GM10248 (cell line): ENCODE results near the gene BFSP1.

Experiments
- CTCF ChIA-PET: fragments of 300-600 bp; sonication (Branson Sonifier 250); formaldehyde crosslinking; extraction: SDS; loops from one replicate; lab custom pipeline; 2021; ENCODE audit warnings: antibody characterized with exemption; lab: Yijun Ruan, JAX
- POLR2A ChIA-PET: fragments of 350-650 bp; sonication (Branson Sonifier 250); formaldehyde crosslinking; extraction: SDS; loops from one replicate; lab custom pipeline; 2020; ENCODE audit warnings: antibody characterized with exemption; lab: Yijun Ruan, JAX
- DNase-seq: peaks from one replicate; pipeline ENCODE4 v3.0.0; 2012; ENCODE audit errors: extremely low spot score
- CTCF ChIP-seq: IDR thresholded peaks from 2 replicates; pipeline ENCODE4 v1.5.1; 2012; ENCODE audit warnings: mild to moderate bottlenecking, low read depth; ENCODE audit errors: extremely low read depth, missing control alignments, control extremely low read depth

BFSP1 gene

GRCh38 chr20:17449031-17449430 is 82.1 kb downstream of the BFSP1 start:
- no peak for DNase-seq
- ChIA-PET POLR2A (no interaction called here), CTCF (no interaction called here)
- TF ChIP-seq CTCF: no peak

- no peak for TF ChIP-seq CTCF
- no peak for DNase-seq
- CTCF ChIA-PET: no interaction called here
- POLR2A ChIA-PET: no interaction called here
These were observed 83.1 kb downstream of the BFSP1 start for GRCh38 chr20:17448071-17448470.

GRCh38 chr20:17446171-17446570 is 85.0 kb downstream of the BFSP1 start:
- no peak for TF ChIP-seq CTCF
- ChIA-PET CTCF (interaction anchor here (1.2 kb wide), 1 partner anchor 50 kb away, joined by 3 read pairs; no protein-coding TSS in a partner anchor), POLR2A (no interaction called here)
- no peak for DNase-seq

- ChIA-PET POLR2A (no interaction called here), CTCF (interaction anchor here (1.4 kb wide), 1 partner anchor 14 kb away, joined by 5 read pairs; no protein-coding TSS in a partner anchor)
- no peak for DNase-seq
- TF ChIP-seq CTCF: no peak
These were observed 85.6 kb downstream of the BFSP1 start for GRCh38 chr20:17445543-17445942.

- DNase-seq: no peak
- TF ChIP-seq CTCF: no peak
- POLR2A ChIA-PET: no interaction called here
- CTCF ChIA-PET: no interaction called here
These were observed 87.1 kb downstream of the BFSP1 start for GRCh38 chr20:17444091-17444490.
